Thymus (tissue), 11 donors: Measurements from ENCODE around the gene CFAP97D2. TPM values are rescaled to one million over a fixed set of nuclear protein-coding genes. Genes with fewer than 3 reads are reported as not detected.
A peak's percentile ranks its signal among the peaks of the same experiment; 100 is the strongest.
"Not testable (repeated sequence)": the region's sequence is repeated elsewhere in the genome, so short reads cannot be mapped to it uniquely, and the experiment has no call there.

ENCODE experiments used
- DNase-seq, 9 donors: peaks; one replicate each; pipeline ENCODE4 v3.0.0-alpha.2; 2013; ENCODE audit warnings: low spot score in 9 of 9, low read depth in 6 of 9, missing footprints in 1 of 9
- H3K27ac ChIP-seq, 2 donors: one replicate each; pipeline ENCODE4 v1.5.1; 2013; ENCODE audit warnings: control low read depth in 1 of 2, low read depth in 1 of 2, low read length in 1 of 2, mild to moderate bottlenecking in 1 of 2, moderate library complexity in 1 of 2
- H3K27me3 ChIP-seq, 2 donors: one replicate each; pipeline ENCODE4 v1.5.1; 2013; ENCODE audit warnings: low read length in 1 of 2; ENCODE audit not compliant: control insufficient read depth in 2 of 2, insufficient read depth in 1 of 2
- H3K36me3 ChIP-seq, 2 donors: one replicate each; pipeline ENCODE4 v1.5.1; 2013; ENCODE audit warnings: low read length in 1 of 2, mild to moderate bottlenecking in 1 of 2, moderate library complexity in 1 of 2; ENCODE audit not compliant: control insufficient read depth in 2 of 2, insufficient read depth in 2 of 2
- H3K4me1 ChIP-seq, 2 donors: one replicate each; pipeline ENCODE4 v1.5.1; 2013; ENCODE audit warnings: low read length in 2 of 2; ENCODE audit not compliant: control insufficient read depth in 2 of 2, insufficient read depth in 2 of 2
- H3K4me3 ChIP-seq, 2 donors: one replicate each; pipeline ENCODE4 v1.5.1; 2013; ENCODE audit warnings: low read length in 2 of 2, control low read depth in 1 of 2, mild to moderate bottlenecking in 1 of 2
- H3K9me3 ChIP-seq, 2 donors: one replicate each; pipeline ENCODE4 v1.5.1; 2013; ENCODE audit warnings: low read length in 1 of 2, mild to moderate bottlenecking in 1 of 2; ENCODE audit not compliant: control insufficient read depth in 2 of 2, insufficient read depth in 1 of 2
- WGBS: extraction: QIAGEN DNeasy Blood & Tissue Kit; methylation state at CpG from one replicate; pipeline ENCODE4 v1.1.7; 2013; 5-methylcytosine and 5-hydroxymethylcytosine counted together
- polyA plus RNA-seq: library from polyadenylated mRNA; stranded (reverse); fragments of 200-250 nt; gene quantifications from one replicate; pipeline ENCODE4 v1.2.3, GENCODE V29; 2013
- total RNA-seq: library from RNA; stranded (reverse); fragments of 120-200 nt; gene quantifications from one replicate; pipeline ENCODE4 v1.2.4, GENCODE V29; 2013
- donor health status: healthy.

The CFAP97D2 gene
- total and polyA plus RNA-seq, 2 donors, result 0.34 to 0.66 TPM

DNA sequence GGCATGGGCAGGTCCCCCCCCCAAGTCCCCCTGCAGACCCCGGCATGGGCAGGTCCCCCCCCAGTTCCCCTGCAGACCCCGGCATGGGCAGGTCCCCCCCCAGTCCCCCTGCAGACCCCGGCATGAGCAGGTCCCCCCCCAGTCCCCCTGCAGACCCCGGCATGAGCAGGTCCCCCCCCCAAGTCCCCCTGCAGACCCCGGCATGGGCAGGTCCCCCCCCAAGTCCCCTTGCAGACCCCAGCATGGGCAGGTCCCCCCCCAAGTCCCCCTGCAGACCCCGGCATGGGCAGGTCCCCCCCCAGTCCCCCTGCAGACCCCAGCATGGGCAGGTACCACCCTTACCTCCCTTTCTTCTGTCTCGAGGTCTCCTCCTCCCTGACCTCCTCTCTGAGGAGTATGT, 45.5 kb upstream of the CFAP97D2 start:
- not testable (repeated sequence) for H3K9me3 ChIP-seq, H3K27ac ChIP-seq, H3K4me3 ChIP-seq, H3K36me3 ChIP-seq, DNase-seq, H3K27me3 ChIP-seq
- 84% methylated on average over 7 of the region's 7 CpGs for WGBS
- H3K4me1 ChIP-seq, result peaks cover 14 to 43% of the 10 kb centered on the region in 2 donors

DNA sequence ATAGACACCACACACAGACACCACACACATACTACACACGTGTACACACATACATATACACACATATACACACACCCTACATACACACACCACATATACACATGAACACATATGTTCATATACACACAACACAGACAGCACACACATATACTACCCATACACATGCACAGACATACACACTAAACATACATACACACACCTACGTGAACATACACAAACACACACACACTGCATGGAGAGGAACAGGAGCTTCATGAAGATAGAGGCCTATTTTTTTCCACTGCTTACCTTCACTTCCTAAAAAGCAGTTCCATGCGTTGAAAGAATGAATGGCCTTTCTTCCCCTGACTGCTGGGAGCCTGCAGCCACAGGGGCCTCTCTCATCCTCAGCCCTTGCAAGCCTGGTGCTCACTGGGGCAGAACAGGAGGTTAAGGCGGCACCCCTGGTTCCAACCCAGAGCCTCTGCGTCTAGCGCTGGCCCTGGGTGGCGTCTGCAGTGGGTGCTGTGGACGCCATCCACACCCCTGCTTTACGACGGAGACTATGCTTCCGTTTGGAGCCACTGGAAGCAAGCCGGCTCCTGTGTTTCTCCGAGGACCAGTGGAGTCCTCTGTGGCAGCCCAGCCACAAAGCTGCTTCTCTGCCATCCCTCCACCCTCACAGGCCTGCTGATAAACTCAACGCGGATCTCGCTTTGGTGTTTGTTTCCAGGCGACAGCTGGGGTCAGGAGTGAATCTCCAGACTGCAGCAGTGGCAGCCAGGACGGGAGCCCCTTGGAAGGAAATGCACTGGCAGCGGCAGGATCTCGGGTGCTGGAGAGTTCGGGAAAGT, 44.7 kb upstream of the CFAP97D2 start:
- Histone ChIP-seq H3K4me3 (no peak overlapping the region), H3K4me1 (peaks cover 7 to 35% of the 10 kb centered on the region in 2 donors), H3K27me3 (peaks cover 0 to 2% of the 10 kb centered on the region in 2 donors), H3K27ac (peak overlapping the region in 1 of 2 donors; percentile 57), H3K9me3 (peaks cover 0 to 4% of the 10 kb centered on the region in 2 donors), H3K36me3 (no peaks in the 10 kb centered on the region)
- 86% methylated on average over 21 of the region's 21 CpGs for WGBS
- DNase-seq, result peak in 1 of 9 donors; percentile 44

DNA sequence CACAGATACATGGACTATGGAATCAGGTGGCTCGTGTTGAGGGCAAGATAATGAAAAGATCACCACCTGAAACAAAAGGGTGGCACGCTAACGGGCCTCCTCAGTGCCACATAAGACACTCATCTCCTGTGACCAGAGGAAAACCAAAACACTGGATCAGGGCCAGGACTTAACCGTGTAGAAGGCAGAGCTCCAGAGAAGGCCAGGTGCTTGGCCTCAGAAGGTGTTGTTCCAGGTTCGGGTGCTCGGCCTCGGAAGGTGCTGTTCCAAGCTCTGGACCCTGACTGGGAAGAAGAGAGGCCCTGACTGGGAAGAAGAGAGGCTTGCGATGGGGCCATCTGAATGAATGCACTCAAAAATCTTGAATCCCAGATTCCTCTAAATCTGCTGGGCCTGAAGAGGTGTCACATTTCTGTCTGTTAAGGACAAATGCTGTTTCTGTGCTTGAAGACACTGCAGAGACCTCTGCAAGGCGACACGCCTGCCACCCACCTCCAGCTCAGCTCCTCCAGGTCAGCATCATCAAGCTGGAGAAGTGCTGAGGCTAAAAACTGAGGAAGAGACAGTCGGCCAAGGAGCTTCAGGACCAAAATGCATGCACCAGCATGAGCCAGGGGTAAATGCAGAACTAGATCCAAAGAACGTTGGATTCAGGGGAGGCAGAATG, 44.0 kb upstream of the CFAP97D2 start:
- H3K4me1 ChIP-seq, result peaks cover 5 to 31% of the 10 kb centered on the region in 2 donors
- peaks cover 0 to 2% of the 10 kb centered on the region in 2 donors for H3K27me3 ChIP-seq
- 55% methylated on average over 12 of the region's 12 CpGs for WGBS
- peak overlapping the region in 1 of 2 donors; percentile 57 for H3K27ac ChIP-seq
- no peaks in the 10 kb centered on the region for H3K9me3 ChIP-seq
- H3K36me3 ChIP-seq, result no peaks in the 10 kb centered on the region
- no peak for DNase-seq
- no peak overlapping the region for H3K4me3 ChIP-seq

DNA sequence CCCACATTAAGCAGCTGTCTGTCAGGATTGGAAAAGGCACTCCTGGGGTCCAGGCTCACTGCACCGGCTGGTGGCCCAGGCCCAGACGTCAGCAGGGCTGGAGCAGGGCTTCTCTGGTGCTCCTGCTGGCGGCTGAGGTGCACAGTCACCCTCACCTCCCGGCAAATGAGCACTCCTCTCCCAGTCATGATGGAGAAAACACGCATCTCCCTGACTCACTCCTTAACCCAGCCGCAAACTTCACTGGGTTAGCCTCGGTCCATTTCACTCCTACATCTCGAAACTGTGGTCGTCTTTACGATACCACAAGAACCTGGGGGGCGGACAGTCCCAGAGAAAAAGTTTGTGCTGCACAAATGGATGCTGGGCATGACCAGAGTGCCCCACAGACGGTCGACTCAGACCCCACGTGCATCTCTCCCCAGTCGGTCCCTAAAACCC, 43.3 kb upstream of the CFAP97D2 start:
- Histone ChIP-seq H3K4me3 (no peak overlapping the region), H3K4me1 (peaks cover 4 to 31% of the 10 kb centered on the region in 2 donors), H3K9me3 (peaks cover 0 to 5% of the 10 kb centered on the region in 2 donors), H3K27ac (no peak overlapping the region), H3K27me3 (peaks cover 0 to 2% of the 10 kb centered on the region in 2 donors), H3K36me3 (no peaks in the 10 kb centered on the region)
- 97% methylated on average over 15 of the region's 15 CpGs for WGBS
- no peak for DNase-seq

DNA sequence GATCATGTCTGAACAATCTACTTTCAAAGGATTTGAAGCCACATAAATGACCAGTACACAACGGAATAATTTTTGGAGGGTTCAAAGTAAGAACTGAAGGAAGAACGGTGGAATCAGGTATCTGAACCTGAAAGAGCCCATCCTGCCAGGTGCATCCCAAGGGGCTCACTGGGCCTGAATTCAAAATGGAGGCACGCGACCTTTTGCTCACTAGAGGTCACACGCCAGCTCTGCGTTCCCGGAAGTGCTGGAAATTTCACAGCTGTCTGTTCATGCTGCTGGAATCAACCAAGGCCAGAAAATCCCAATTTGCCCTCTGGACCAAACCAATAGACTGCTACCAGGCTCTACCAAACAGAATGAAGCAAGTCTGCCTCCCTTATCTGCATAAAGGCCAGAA, 42.5 kb upstream of the CFAP97D2 start:
- Histone ChIP-seq H3K9me3 (peaks cover 0 to 6% of the 10 kb centered on the region in 2 donors), H3K4me1 (peaks cover 4 to 31% of the 10 kb centered on the region in 2 donors), H3K27me3 (peaks cover 0 to 2% of the 10 kb centered on the region in 2 donors), H3K36me3 (no peaks in the 10 kb centered on the region), H3K4me3 (no peak overlapping the region), H3K27ac (no peak overlapping the region)
- DNase-seq, result no peak
- WGBS, result 97% methylated on average over 7 of the region's 7 CpGs

DNA sequence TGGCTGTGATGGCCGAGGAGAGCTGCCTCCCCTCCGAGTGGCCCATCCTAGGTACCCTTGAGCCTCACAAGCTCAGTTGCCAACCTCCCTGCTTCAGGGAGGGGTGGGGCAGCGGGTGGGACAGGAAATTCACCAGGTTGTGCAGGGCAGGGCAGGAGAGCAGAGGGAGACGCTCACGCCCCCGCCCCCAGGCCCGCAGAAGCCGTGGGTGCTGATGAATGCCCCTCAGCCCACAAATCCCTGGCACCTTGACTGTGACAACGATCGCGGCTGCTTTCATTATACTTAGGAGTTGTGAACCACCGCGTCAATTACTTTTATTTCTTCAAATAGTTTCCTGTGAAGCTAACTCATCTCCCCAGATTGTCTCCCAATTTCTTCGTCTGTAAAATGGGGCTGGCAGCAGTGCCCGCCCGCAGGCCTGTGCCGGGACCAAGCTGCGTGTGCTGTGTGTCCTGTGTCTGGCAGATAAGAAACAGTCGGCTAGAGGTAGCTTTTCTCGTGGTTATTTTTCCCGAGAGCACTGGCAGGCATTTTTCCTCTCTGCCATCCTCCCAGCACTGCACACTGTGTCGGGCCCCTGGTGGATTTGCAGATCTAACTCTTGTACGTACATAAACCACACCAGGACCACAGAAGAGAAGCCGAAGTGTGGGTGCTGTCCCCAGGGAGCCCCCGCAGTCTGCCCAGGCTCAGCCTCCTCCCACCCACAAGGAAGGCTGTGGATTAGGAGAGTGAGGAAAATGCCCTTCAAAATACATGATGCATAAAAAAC, 38.7 kb upstream of the CFAP97D2 start:
- WGBS, result 17% methylated on average over 25 of the region's 25 CpGs
- DNase-seq, result peak in 1 of 9 donors; percentile 45

DNA sequence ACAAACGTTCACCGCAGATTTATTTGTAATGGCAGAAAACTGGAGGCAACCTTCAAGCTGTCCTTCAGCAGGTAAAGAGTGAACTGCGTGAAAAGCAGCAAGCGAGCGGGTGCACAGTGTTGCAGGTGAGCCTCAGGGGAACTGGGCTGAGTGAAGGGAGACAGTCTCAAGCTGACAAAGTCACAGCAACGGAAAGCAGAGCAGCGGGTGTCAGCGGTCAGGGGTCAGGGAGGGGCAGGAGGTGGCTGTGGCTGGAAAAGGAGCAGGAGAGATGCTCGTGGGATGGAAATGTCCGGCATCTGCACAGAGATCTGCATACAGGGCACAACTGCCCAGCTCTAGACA, 38.2 kb upstream of the CFAP97D2 start:
- Histone ChIP-seq H3K27ac (peak overlapping the region in 1 of 2 donors; percentile 80), H3K9me3 (peaks cover 0 to 6% of the 10 kb centered on the region in 2 donors), H3K36me3 (no peaks in the 10 kb centered on the region), H3K27me3 (no peaks in the 10 kb centered on the region), H3K4me3 (no peak overlapping the region), H3K4me1 (peaks cover 32 to 61% of the 10 kb centered on the region in 2 donors)
- 60% methylated on average over 10 of the region's 10 CpGs for WGBS
- DNase-seq, result peak in 1 of 9 donors; percentile 69

More for the DNA sequence above, 38.7 kb upstream of the CFAP97D2 start:
- Histone ChIP-seq H3K4me1 (peaks cover 30 to 55% of the 10 kb centered on the region in 2 donors), H3K27ac (peak overlapping the region; percentile 59 to 80), H3K27me3 (no peaks in the 10 kb centered on the region), H3K4me3 (no peak overlapping the region), H3K36me3 (no peaks in the 10 kb centered on the region), H3K9me3 (peaks cover 0 to 6% of the 10 kb centered on the region in 2 donors)

DNA sequence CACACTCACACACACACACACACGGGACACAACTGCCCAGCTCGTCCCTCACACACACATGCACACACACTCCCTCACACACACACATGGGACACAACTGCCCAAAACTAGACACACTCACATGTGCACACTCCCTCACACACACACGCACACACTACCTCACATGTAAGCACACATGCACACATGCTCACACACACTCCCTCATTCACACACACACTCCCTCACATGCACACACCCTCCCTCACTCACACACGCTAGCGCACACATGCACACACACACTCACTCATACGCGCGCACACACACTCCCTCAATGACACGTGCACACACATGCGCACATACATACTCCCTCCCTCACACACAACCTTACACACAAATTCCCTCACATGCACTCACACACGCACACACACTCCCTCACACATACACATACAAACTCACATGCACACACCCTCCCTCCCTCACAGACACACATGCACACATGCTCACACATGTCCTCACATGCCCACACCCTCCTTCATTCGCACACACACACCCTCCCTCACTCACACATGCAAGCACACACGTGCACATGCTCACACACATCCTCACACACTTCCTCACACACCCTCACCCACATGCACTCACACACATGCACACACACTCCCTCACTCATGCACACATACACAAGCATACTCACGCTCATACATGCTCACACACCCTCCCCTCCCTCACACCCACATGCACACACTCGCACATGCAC, 37.6 kb upstream of the CFAP97D2 start:
- Histone ChIP-seq H3K36me3 (no peaks in the 10 kb centered on the region), H3K27me3 (no peaks in the 10 kb centered on the region), H3K27ac (peak overlapping the region in 1 of 2 donors; percentile 97), H3K9me3 (peaks cover 0 to 6% of the 10 kb centered on the region in 2 donors), H3K4me1 (peaks cover 32 to 66% of the 10 kb centered on the region in 2 donors), H3K4me3 (no peak overlapping the region)
- 83% methylated on average over 15 of the region's 15 CpGs for WGBS
- no peak for DNase-seq
